HG02870 (cell line): ENCODE data around the gene MLLT6.

ENCODE experiments used
- ATAC-seq: cut with Tn5 transposase; IDR thresholded peaks from one replicate; pipeline ENCODE4 v1.9.1; 2021; ENCODE audit warnings: mild to moderate bottlenecking, moderate library complexity; ENCODE audit not compliant: unreplicated experiment

The MLLT6 gene

DNA sequence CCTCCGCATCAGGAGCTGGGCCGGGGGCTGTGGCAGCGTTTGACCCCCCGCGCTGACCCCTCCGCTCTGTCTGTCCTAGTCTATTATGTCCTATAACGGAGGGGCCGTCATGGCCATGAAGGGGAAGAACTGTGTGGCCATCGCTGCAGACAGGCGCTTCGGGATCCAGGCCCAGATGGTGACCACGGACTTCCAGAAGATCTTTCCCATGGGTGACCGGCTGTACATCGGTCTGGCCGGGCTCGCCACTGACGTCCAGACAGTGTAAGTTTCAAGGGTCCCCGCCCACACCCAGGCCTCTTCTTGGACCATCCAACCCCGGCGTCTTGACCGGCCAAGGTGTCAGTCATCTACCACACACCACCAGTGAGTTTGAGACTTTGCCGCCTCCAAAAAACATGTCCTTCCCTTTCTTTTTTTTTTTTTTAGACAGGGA is 48.0 kb downstream of the MLLT6 start:
- no peak for ATAC-seq

DNA sequence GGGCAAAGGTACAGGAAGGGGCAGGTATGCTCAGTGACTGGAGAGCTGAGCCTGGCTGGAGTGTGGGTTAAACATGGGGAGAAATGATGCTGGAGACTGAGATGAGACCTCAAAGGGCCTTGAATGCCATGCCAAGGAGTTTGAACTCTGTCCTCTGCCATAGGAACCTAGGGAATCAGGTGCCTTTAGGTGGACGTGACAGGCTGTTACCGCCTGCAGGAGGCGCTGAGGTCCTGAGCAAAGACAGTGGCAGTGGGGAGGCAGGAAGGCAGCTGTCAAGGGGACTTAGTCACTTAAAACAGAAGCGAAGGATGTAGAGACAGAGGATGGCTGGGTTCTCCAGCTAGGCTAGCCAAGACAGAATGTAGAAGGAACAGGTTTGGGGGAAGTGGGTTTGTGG is 56.5 kb downstream of the MLLT6 start:
- no peak for ATAC-seq

DNA sequence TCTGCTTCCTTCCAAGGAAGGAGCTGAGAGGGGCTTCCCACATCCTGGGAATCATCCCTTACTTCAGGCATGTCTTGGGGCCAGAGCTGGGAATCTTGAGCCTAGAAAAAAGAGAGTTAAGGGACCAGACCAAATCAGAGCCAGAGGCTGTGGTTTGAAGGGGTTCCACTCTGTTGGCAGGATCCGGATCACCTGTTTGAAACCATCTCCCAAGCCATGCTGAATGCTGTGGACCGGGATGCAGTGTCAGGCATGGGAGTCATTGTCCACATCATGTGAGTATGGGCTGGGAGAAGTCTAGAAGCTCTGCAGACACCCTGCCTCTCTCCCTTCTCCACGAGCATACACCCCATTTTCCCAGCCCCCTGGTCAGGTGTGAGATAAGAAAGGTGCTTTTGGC is 57.2 kb downstream of the MLLT6 start:
- ATAC-seq = no peak

DNA sequence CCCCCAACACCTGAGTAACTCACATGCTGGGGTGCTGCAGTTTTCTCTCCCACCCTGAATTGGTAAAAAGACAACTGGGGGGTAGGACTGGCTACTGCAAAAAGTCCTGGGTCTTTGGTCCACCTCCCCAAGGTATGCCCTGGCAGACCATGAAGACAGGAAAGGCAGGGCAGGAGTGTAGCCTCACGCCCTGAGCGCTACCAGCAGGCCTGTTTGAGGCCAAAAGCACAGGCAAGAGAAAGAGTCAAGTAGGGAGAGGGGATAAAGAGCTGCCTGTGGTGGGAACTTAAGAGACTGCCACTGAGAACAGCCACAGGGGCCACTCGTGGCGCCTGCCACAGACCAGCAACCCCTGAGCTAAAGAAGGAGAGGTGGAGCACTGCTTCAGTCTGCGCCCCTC is 61.3 kb downstream of the MLLT6 start:
- ATAC-seq = no peak

DNA sequence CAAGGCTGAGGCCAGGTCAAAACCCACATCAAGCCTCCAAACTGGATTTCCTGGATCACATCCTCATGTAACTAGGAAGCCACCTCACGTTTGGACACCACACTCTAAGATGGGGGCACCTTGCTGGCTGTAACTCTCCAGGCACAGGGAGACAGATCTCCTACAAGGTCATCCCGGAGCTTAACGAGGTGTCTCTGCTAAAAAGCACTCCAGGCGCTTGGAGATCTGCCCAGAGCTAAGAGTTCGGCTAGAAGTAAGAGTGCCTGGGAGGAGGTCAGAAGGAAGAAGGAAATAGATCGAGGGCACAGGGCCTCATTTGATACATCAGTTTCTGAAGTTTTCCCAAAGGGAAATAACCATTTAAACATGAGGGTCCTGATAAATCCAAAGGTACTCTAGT is 63.3 kb downstream of the MLLT6 start:
- no peak for ATAC-seq

DNA sequence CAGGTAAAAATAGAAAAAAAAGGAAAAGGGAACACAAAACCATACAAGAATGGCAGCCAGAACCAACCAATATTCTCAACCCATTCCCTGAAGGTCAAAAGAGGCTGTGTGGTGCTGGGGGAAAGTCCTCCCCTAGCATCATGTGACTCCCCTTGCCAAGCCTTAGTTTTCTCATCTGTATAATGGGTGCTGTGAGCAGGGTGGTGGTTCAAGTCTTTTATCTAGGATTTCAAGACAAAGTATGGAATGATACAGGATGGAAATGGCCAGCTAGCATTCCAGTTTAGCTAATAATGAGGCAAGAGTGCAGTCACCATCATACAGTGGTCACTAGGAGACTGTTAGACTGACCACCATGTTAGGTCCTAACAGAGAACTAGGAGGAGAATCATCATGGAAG is 68.2 kb downstream of the MLLT6 start:
- no peak for ATAC-seq

DNA sequence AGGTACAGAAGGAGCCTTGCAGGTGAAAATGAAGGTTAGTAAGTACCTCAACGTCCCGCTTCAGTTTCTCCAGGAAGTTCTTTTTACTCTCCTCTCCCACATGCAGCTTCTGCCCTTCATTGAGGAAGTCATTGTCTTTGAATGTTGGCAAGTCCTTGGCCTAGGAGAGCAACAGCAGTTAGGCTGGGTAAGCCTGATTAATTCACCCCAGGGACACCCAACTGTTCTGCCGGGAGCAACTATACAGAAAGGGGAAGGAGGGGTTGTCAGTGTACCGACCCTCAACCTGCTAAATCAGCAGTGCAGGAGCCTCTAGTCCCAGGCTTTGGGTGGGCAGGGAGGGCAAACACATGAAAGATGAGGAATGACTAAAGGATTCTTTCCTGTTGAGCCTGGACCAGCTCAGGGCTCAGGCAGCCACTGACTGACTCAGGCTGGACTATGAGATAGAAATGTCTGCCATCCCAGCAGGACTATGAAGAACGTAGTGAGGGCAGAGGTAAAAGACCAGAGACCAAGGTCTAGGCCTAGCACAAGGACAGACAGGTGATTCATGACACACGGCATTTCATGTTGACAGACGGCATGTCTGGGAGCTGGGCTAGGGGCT is 72.7 kb downstream of the MLLT6 start:
- ATAC-seq = no peak
